Activated CD4-positive, alpha-beta memory T cell treated with anti-CD3 and anti-CD28 coated beads for 36 hours (primary cell): Measurements from ENCODE around the gene CASP9. TPM values are rescaled to one million over a fixed set of nuclear protein-coding genes. Genes with fewer than 3 reads are reported as not detected.

Source experiments
- CTCF ChIA-PET: fragments of 350-600 bp; sonication (Branson Sonifier 250); formaldehyde crosslinking; loops from one replicate; lab custom pipeline; 2021; ENCODE audit warnings: antibody characterized with exemption, inconsistent platforms; lab: Charles Lee
- POLR2A ChIA-PET: fragments of 350-600 bp; sonication (Branson Sonifier 250); formaldehyde crosslinking; loops from one replicate; lab custom pipeline; 2021; ENCODE audit warnings: antibody characterized with exemption; lab: Charles Lee
- DNase-seq: peaks from one replicate; pipeline ENCODE4 v3.0.0-alpha.2; 2020
- H3K27ac Mint-ChIP-seq: one replicate; pipeline ENCODE4 v1.8.0; 2021; ENCODE audit warnings: mixed read lengths
- H3K27me3 Mint-ChIP-seq: one replicate; pipeline ENCODE4 v1.8.0; 2021; ENCODE audit warnings: mixed read lengths
- H3K36me3 Mint-ChIP-seq: one replicate; pipeline ENCODE4 v1.8.0; 2021; ENCODE audit warnings: mixed read lengths
- H3K4me1 Mint-ChIP-seq: one replicate; pipeline ENCODE4 v1.8.0; 2021; ENCODE audit warnings: low read depth, mixed read lengths
- H3K4me3 Mint-ChIP-seq: one replicate; pipeline ENCODE4 v1.8.0; 2021; ENCODE audit warnings: mild to moderate bottlenecking, mixed read lengths
- H3K9me3 Mint-ChIP-seq: one replicate; pipeline ENCODE4 v1.8.0; 2021; ENCODE audit warnings: mixed read lengths
- intact Hi-C: fragments of 100-400 bp; cut with micrococcal nuclease; formaldehyde crosslinking; loops from one replicate; pipeline ENCODE4 v1.15.1; 2023
- total RNA-seq, 2 experiments: library from RNA; stranded (reverse); gene quantifications; one replicate each; pipeline ENCODE4 v1.2.3, GENCODE V29; 2021

The CASP9 gene
- total RNA-seq, 2 experiments from 2014 or later: 10.5 to 11.5 TPM

GRCh38 chr1:15445390-15446122, 78.5 kb downstream of the CASP9 start:
- no peak for DNase-seq
- Mint-ChIP-seq H3K9me3 (no peaks in the 10 kb centered on the region), H3K4me3 (no peak overlapping the region), H3K27me3 (peaks cover 2% of the 10 kb centered on the region), H3K4me1 (no peaks in the 10 kb centered on the region), H3K36me3 (no peaks in the 10 kb centered on the region), H3K27ac (no peak overlapping the region)
- ChIA-PET CTCF (interaction anchor here (1.3 to 1.4 kb wide), 2 partner anchors 121 to 122 kb away, joined by 3 read pairs; no protein-coding TSS in a partner anchor), POLR2A (no interaction called here)
- intact Hi-C loops: no loop called here

- no peak for DNase-seq
- POLR2A ChIA-PET: no interaction called here
- Mint-ChIP-seq H3K27me3 (peaks cover 2% of the 10 kb centered on the region), H3K27ac (no peak overlapping the region), H3K4me1 (no peaks in the 10 kb centered on the region), H3K36me3 (no peaks in the 10 kb centered on the region), H3K9me3 (no peaks in the 10 kb centered on the region), H3K4me3 (no peak overlapping the region)
- CTCF ChIA-PET: interaction anchor here (1.3 to 1.8 kb wide), 3 partner anchors 120 to 122 kb away, joined by 3 to 4 read pairs (median 3); no protein-coding TSS in a partner anchor
- intact Hi-C loops: no loop called here
Measured at GRCh38 chr1:15444468-15445389, 79.3 kb downstream of the CASP9 start.

GRCh38 chr1:15443281-15443680, 80.7 kb downstream of the CASP9 start:
- ChIA-PET POLR2A (no interaction called here), CTCF (interaction anchor here (1.1 to 1.8 kb wide), 3 partner anchors 11 to 120 kb away, joined by 4 to 5 read pairs (median 4); no protein-coding TSS in a partner anchor)
- H3K36me3 Mint-ChIP-seq: no peaks in the 10 kb centered on the region
- intact Hi-C loops: no loop called here
- H3K27me3 Mint-ChIP-seq: peaks cover 2% of the 10 kb centered on the region
- no peak overlapping the region for H3K4me3 Mint-ChIP-seq
- DNase-seq: no peak
- no peak overlapping the region for H3K27ac Mint-ChIP-seq
- no peaks in the 10 kb centered on the region for H3K4me1 Mint-ChIP-seq
- H3K9me3 Mint-ChIP-seq: no peaks in the 10 kb centered on the region

- CTCF ChIA-PET: interaction anchor here (1.1 to 1.8 kb wide), 3 partner anchors 11 to 119 kb away, joined by 4 to 5 read pairs (median 4); no protein-coding TSS in a partner anchor
- no peak overlapping the region for H3K4me3 Mint-ChIP-seq
- H3K4me1 Mint-ChIP-seq: no peaks in the 10 kb centered on the region
- no peak for DNase-seq
- H3K36me3 Mint-ChIP-seq: no peaks in the 10 kb centered on the region
- no peaks in the 10 kb centered on the region for H3K9me3 Mint-ChIP-seq
- H3K27ac Mint-ChIP-seq: no peak overlapping the region
- peaks cover 2% of the 10 kb centered on the region for H3K27me3 Mint-ChIP-seq
- intact Hi-C loops: no loop called here
- POLR2A ChIA-PET: no interaction called here
Measured at GRCh38 chr1:15442759-15443158, 81.3 kb downstream of the CASP9 start.

GRCh38 chr1:15442119-15442518, 81.9 kb downstream of the CASP9 start:
- no peak overlapping the region for H3K27ac Mint-ChIP-seq
- intact Hi-C loops: no loop called here
- POLR2A ChIA-PET: no interaction called here
- H3K4me1 Mint-ChIP-seq: no peaks in the 10 kb centered on the region
- H3K9me3 Mint-ChIP-seq: no peaks in the 10 kb centered on the region
- peaks cover 2% of the 10 kb centered on the region for H3K27me3 Mint-ChIP-seq
- CTCF ChIA-PET: interaction anchor here (1.8 kb wide), 1 partner anchor 11 kb away, joined by 8 read pairs; no protein-coding TSS in a partner anchor
- no peak overlapping the region for H3K4me3 Mint-ChIP-seq
- DNase-seq: no peak
- H3K36me3 Mint-ChIP-seq: no peaks in the 10 kb centered on the region

Other genes starting within 250 kb of the CASP9 start
- gene EFHD2, start 114.3 kb downstream of the CASP9 start, total RNA-seq: 10 to 100 TPM; 60.4 to 61.3 TPM
- gene CTRC, start 85.8 kb downstream of the CASP9 start, total RNA-seq: under 1 TPM in 1 of 2 experiments, not detected in 1; 0.31 TPM
- not detected for gene CELA2A, start 67.5 kb downstream of the CASP9 start, total RNA-seq
- not detected for gene CELA2B, start 48.1 kb downstream of the CASP9 start, total RNA-seq
- gene DNAJC16, start 2.6 kb upstream of the CASP9 start, total RNA-seq: 10 to 100 TPM; 10.0 to 10.4 TPM
- 10 to 100 TPM; 13.9 to 15.2 TPM for gene AGMAT, start 60.8 kb upstream of the CASP9 start, total RNA-seq
- 10 to 100 TPM; 26.3 to 28.2 TPM for gene DDI2, start 93.2 kb upstream of the CASP9 start, total RNA-seq
- gene PLEKHM2, start 160.1 kb upstream of the CASP9 start, total RNA-seq: 10 to 100 TPM; 46.5 to 48.1 TPM
- gene SLC25A34, start 212.0 kb upstream of the CASP9 start, total RNA-seq: 1 to 10 TPM in 1 of 2 experiments, under 1 TPM in 1; 0.92 to 1.5 TPM
- gene TMEM82, start 218.3 kb upstream of the CASP9 start, total RNA-seq: not detected
- gene FBLIM1, start 234.6 kb upstream of the CASP9 start, total RNA-seq: under 1 TPM in 1 of 2 experiments, not detected in 1; 0.05 TPM